GM21360 (cell line): ENCODE results near the gene P2RY10.
"Not testable (repeated sequence)": the region's sequence is repeated elsewhere in the genome, so short reads cannot be mapped to it uniquely, and the experiment has no call there.

ENCODE experiments used
- ATAC-seq: cut with Tn5 transposase; IDR thresholded peaks from one replicate; pipeline ENCODE4 v1.9.1; 2021; ENCODE audit warnings: mild to moderate bottlenecking, moderate library complexity; ENCODE audit not compliant: unreplicated experiment

The P2RY10 gene

GRCh38 chrX:78945186-78945912 lies at the start of gene P2RY10:
Gene P2RY10 (plus strand): TSS chrX:78945391. CDS start chrX:78960521, 15,130 bp downstream.
- ATAC-seq = peak; percentile 70

GRCh38 chrX:78922754-78923153 lies 22.4 kb upstream of the P2RY10 start:
- no peak for ATAC-seq

GRCh38 chrX:78923198-78924015 lies 21.8 kb upstream of the P2RY10 start:
- peak; percentile 89 for ATAC-seq

GRCh38 chrX:78931814-78932213 lies 13.4 kb upstream of the P2RY10 start:
- ATAC-seq = no peak

- ATAC-seq = no peak
Measured at GRCh38 chrX:78934866-78935265, 10.3 kb upstream of the P2RY10 start.

- ATAC-seq = no peak
Measured at GRCh38 chrX:78944351-78944750, 840 bp upstream of the P2RY10 start.

- no peak for ATAC-seq
Measured at GRCh38 chrX:78946178-78946931, 1.2 kb downstream of the P2RY10 start.

- ATAC-seq = no peak
Measured at GRCh38 chrX:78950009-78950835, 5.0 kb downstream of the P2RY10 start.

- ATAC-seq = peak; percentile 23
Measured at GRCh38 chrX:78957049-78957767, 12.0 kb downstream of the P2RY10 start.

- ATAC-seq = peak; percentile 89
Measured at GRCh38 chrX:78957768-78958130, 12.6 kb downstream of the P2RY10 start.

GRCh38 chrX:78958419-78959116 lies 13.4 kb downstream of the P2RY10 start:
- no peak for ATAC-seq

- ATAC-seq = no peak
Measured at GRCh38 chrX:78960888-78961287, 15.7 kb downstream of the P2RY10 start.

GRCh38 chrX:78964598-78964997 lies 19.4 kb downstream of the P2RY10 start:
- no peak for ATAC-seq

- ATAC-seq = peak; percentile 99
Measured at GRCh38 chrX:78979789-78980464, 34.7 kb downstream of the P2RY10 start.

GRCh38 chrX:78989349-78989748 lies 44.2 kb downstream of the P2RY10 start:
- ATAC-seq = no peak

GRCh38 chrX:78997870-78998558 lies 52.8 kb downstream of the P2RY10 start:
- no peak for ATAC-seq

GRCh38 chrX:79007540-79007939 lies 62.3 kb downstream of the P2RY10 start:
- not testable (repeated sequence) for ATAC-seq
